ENCODE measurements around the gene CRADD.

Gene CRADD

DNA sequence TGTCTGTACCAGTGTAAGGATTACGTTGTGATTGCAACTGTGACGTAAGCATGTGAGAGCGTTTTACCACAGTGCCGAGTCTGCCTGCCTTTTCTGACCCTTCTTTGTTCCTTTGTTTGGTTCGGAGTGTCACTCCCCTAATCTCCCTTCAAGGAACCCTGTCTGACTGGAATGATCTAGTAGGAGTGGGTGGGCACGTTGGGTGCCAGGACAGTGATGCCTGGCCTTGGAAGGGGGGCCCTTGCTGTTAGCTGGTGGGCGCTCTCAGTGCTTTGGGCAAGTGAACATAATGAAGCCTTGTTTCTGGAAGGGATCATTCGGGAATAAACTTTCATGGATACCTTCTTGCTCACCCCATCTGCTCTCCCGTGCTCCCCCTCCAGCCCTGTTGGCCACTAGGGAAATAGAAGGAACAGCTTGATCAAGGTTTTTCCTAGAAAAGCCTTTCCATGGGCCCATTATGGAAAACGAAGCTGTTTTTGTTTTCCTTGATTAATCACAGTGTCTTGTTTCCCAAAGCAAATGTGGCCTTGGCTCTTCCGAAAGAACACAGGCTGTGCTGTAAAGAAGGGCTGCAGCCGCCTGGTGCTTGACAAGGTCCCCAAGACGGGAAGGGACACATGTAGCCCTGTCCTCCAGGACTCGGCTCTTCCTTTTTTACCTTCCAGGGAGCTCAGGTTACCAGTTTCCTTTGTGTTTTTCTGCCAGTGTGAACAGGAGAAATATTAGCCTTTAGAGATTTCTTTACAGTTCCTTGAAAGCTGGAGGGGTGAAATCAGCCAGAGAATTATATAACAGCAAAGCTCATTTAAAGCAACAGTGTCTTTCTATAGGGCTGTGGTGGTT is 215.5 kb downstream of the CRADD start:
- DNase-seq (ENCODE audit: insufficient read length) (no peak), FAIRE-seq (no peak)
- TF ChIP-seq POLR2AphosphoS5 (IDR thresholded peaks at IDR 0.05; ENCODE audit: low read depth, low read length): no peak

DNA sequence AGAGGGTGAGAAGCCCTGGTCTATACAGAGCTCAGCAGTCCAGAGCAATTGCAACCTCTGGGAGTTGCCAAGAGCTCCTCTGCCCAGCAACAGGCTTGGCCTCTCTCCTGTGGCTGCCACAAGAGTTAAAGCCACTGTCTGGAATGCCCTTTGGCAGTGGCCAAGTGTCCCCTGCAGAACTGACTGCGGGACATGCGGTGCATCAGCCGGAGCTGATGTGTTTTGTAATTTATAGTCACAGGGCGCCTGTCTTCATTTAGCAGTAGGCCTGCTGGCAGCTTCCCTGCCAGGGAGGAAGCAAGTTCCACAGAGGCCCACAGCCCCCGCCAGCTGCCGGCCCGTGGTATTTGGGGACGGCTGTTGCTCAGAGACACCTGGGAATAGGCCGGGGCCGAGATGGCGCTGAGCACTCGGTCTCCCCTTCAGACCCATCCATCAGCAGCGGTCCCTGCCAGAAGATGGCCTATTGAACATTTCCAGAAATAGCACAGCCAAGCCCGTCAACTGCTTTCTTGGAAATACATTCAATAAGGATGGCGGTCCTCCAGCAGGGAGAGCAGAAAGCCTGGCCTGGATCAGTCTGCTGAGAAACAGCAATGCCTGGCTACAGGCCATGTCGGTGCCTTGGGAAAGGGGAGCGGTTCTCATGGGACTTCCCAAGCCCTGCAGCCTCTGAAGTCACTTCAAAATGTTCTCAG is 217.4 kb downstream of the CRADD start:
- no peak for FAIRE-seq
- TF ChIP-seq TAF1 (IDR thresholded peaks at IDR 0.05; ENCODE audit: borderline replicate concordance, low read depth, low read length) (no peak), POLR2A (IDR thresholded peaks at IDR 0.05; ENCODE audit: low read depth, low read length) (no peak), POLR2AphosphoS5 (IDR thresholded peaks at IDR 0.05; ENCODE audit: low read depth, low read length) (no peak)
- no peak for DNase-seq (ENCODE audit: insufficient read length)

DNA sequence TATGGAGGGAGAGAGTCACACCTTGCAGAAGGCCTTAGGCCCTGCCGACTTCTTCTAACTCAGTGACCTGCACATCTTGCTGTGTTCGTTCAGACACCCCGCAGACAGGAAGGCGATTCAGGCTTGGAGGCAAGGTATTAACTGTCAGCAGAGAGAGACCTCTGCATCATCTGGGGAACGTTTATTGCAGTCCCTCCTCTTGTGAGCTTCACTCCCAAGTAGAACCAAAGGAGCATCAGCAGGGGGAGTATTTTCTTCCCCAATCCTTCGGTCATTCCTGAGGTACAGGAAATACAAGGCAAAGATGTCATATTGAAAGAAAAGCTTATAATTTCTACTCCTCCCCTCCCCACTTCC is 217.9 kb downstream of the CRADD start:
- FAIRE-seq (no peak), DNase-seq (ENCODE audit: insufficient read length) (no peak)
- no peak for TF ChIP-seq TAF1 (IDR thresholded peaks at IDR 0.05; ENCODE audit: borderline replicate concordance, low read depth, low read length)
- no peak for TF ChIP-seq POLR2A (IDR thresholded peaks at IDR 0.05; ENCODE audit: low read depth, low read length)

DNA sequence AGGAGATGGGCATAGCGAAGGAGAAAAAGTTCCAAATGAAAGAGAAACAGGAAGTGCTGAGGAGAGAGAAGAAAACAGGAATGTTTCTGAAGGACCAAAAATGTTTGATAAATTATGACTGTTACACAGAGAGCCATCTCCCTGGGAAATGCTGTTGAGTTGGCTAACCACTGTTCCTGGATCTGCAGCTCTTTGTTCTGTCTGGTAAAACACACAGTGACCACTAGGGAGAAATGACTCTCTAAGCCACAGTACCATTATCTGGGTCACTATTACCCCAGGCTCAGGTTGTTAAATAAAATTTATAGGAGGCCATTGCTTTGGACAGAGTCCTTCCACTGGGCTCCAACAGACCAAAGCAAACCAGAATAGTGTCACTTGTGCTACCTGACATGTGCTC is 219.3 kb downstream of the CRADD start:
- TF ChIP-seq POLR2AphosphoS5 (IDR thresholded peaks at IDR 0.05; ENCODE audit: low read depth, low read length): no peak
- TF ChIP-seq TAF1 (IDR thresholded peaks at IDR 0.05; ENCODE audit: borderline replicate concordance, low read depth, low read length): no peak
- TF ChIP-seq POLR2A (IDR thresholded peaks at IDR 0.05; ENCODE audit: low read depth, low read length): no peak
- DNase-seq (ENCODE audit: insufficient read length): no peak
- FAIRE-seq: no peak

DNA sequence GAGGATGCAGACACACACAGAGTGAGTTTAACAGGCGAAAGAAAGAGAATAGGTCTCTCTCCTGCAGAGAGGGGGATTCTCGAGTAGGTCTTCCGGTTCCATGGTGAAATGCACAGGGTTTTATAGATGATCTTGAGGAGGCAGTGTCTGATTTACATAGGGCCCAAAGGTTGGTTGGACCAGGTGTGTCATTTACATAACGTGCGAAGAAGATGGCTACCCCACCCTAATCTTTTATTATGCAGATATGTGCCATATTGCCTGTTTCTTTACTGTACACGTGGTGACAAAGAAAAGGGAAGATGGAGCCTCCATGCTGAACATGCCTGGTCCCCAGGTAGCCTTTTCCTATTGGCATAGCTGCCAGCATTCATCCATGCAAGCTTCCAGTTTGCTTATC is 219.8 kb downstream of the CRADD start:
- TF ChIP-seq TAF1 (IDR thresholded peaks at IDR 0.05; ENCODE audit: borderline replicate concordance, low read depth, low read length) (no peak), POLR2A (IDR thresholded peaks at IDR 0.05; ENCODE audit: low read depth, low read length) (no peak), POLR2AphosphoS5 (IDR thresholded peaks at IDR 0.05; ENCODE audit: low read depth, low read length) (no peak)
- FAIRE-seq (no peak), DNase-seq (ENCODE audit: insufficient read length) (no peak)

DNA sequence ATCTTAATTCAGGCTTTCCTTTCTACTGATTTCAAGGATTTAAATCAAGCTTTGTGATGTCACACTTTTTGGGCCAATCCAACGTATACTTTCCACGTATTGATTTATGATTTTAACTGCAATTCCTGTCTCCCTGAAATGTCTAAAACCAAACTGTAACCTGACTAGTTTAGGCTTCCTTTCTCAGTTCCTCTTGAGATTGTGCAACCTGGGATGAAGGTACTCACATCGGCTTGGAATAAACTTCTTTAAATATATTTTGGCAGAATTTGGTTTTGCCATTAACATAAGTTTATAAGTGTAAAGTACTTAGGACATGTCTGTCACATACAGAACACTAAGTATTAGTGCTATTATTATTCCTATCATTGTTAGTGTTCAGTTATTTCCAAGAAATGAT is 224.6 kb downstream of the CRADD start:
- TF ChIP-seq TAF1 (IDR thresholded peaks at IDR 0.05; ENCODE audit: borderline replicate concordance, low read depth, low read length) (no peak), POLR2A (IDR thresholded peaks at IDR 0.05; ENCODE audit: low read depth, low read length) (no peak), POLR2AphosphoS5 (IDR thresholded peaks at IDR 0.05; ENCODE audit: low read depth, low read length) (no peak)
- DNase-seq (ENCODE audit: insufficient read length) (no peak), FAIRE-seq (no peak)

DNA sequence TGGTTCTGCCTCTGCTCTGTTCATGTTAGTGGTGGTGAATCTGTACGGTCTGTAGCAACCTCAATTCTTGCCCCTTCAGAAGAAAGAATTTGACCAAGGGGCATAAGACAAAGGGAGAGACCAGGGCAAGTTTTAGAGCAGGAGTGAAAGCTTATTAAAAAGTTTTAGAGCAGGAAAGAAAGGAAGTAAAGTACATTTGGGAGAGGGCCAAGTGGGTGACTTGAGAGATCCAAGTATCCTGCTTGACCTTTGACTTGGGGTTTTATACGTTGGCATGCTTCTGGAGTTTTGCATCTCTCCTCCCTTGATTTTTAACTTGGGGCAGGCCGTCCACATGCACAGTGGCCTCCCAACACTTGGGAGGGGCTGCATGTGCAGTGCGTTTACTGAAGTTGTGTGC is 225.0 kb downstream of the CRADD start:
- FAIRE-seq (no peak), DNase-seq (ENCODE audit: insufficient read length) (no peak)
- TF ChIP-seq TAF1 (IDR thresholded peaks at IDR 0.05; ENCODE audit: borderline replicate concordance, low read depth, low read length) (no peak), POLR2A (IDR thresholded peaks at IDR 0.05; ENCODE audit: low read depth, low read length) (no peak), POLR2AphosphoS5 (IDR thresholded peaks at IDR 0.05; ENCODE audit: low read depth, low read length) (no peak)

DNA sequence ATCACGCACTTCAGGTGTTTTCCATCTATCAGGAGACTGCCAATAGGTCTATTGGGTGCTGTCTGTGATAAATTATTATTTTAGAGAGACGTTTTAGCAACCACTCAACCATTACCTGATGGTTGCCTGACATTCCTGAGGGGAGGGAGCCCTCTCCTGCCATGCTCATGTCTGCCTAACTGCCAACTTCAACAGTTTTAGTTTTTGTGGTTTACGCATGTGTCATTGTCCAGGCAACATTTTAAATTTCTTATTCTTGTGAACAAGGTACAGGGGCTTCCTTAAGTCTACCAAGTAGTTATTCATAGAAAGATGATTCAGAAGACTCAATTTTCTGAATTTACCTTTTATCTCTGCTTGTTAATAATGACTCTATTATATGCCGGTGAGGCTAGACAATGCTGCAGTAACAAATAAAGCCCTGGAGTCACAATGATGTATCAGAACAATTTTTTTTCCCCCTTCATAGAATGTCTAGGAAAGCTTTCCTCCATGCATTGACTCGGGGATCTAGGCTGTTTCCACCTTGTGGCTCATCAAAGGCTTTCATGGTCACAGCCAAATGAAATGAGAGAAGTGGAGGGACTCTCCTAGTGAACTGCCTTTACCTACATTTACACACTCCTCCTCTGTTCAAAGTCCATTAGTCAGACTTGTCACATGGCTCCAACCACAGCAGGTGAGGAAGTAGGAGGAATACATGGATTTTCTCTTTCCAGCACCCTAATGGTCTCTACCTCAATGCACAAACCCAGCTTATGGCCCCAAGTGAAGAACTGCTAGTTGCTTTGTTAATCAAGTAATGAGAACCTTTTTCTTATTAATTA is 225.8 kb downstream of the CRADD start:
- FAIRE-seq (no peak), DNase-seq (ENCODE audit: insufficient read length) (no peak)
- no peak for TF ChIP-seq POLR2AphosphoS5 (IDR thresholded peaks at IDR 0.05; ENCODE audit: low read depth, low read length)
- no peak for TF ChIP-seq POLR2A (IDR thresholded peaks at IDR 0.05; ENCODE audit: low read depth, low read length)
- no peak for TF ChIP-seq TAF1 (IDR thresholded peaks at IDR 0.05; ENCODE audit: borderline replicate concordance, low read depth, low read length)

DNA sequence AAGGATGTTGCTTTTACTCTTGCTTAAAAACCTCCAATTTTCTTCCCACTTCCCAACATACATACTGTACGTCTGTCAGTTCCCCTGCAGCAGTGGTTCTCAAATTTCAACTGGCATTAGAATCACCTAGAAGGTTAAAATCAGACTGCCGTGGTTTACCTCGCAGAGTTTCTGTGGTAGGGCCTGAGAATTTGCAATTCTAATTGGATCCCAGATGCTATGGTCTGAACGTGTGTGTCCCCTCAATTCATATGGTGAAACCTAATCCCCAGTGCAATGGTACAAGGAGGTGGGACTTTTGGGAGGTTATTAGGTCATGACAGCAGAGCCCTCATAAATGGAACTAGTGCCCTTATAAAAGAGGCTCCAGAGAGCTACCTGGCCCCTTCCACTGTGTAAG is 226.9 kb downstream of the CRADD start:
- no peak for DNase-seq (ENCODE audit: insufficient read length)
- FAIRE-seq: no peak
- TF ChIP-seq POLR2A (IDR thresholded peaks at IDR 0.05; ENCODE audit: low read depth, low read length): no peak
- no peak for TF ChIP-seq TAF1 (IDR thresholded peaks at IDR 0.05; ENCODE audit: borderline replicate concordance, low read depth, low read length)
- no peak for TF ChIP-seq POLR2AphosphoS5 (IDR thresholded peaks at IDR 0.05; ENCODE audit: low read depth, low read length)

DNA sequence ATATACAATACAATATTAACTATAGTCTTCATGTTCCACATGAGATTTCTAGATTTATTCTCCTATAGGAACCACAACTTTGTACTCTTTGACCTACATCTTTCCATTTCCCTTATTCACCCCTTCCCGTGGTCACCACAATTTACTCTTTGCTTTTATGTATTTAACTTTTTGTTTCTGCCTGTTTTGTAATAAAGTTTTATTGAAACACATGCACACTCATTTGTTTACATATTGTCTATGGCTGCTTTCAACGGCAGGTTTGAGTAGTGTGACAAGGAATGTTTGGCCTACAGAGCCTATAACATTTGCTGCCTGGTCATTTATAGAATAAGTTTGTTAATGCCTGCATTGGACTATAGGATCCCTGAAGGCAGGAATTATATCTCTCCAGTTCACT is 231.1 kb downstream of the CRADD start:
- TF ChIP-seq POLR2AphosphoS5 (IDR thresholded peaks at IDR 0.05; ENCODE audit: low read depth, low read length) (no peak), POLR2A (IDR thresholded peaks at IDR 0.05; ENCODE audit: low read depth, low read length) (no peak), TAF1 (IDR thresholded peaks at IDR 0.05; ENCODE audit: borderline replicate concordance, low read depth, low read length) (no peak)
- FAIRE-seq (no peak), DNase-seq (ENCODE audit: insufficient read length) (no peak)

DNA sequence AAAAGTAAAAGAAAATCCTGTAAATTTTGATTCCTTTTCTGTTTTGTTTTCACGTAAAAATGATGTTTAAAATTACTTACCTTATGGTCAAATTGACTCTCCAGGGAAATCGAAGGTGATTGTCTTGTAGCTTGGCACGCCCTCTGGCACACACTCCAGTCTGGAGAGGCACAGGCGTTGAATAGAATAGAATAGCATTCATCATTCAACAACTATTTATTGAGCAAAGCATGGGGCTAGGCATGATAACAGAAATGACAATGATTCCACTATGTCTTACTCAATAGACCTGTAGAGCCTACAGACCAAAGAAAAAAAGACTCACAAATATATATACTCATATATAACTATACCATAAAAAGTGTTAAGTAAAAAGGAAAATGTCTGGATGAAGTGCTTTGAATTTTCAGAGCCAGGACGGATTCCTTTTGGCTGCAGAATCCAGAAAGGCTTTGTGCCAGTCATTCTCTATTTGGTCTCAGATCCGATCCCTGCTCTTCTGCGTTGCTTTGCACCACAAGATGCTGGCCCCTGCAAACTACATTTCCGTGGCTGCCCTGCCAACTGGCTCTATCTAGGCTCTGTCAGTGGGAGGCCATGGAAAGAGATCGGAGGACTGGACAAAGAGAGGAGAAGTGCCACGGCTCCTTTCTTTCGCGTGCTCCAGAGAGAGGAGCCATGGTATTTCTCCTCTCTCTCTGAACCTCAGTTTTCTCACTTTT is 231.8 kb downstream of the CRADD start:
- DNase-seq (ENCODE audit: insufficient read length) (no peak), FAIRE-seq (no peak)
- no peak for TF ChIP-seq POLR2A (IDR thresholded peaks at IDR 0.05; ENCODE audit: low read depth, low read length)
- TF ChIP-seq TAF1 (IDR thresholded peaks at IDR 0.05; ENCODE audit: borderline replicate concordance, low read depth, low read length): no peak
- TF ChIP-seq POLR2AphosphoS5 (IDR thresholded peaks at IDR 0.05; ENCODE audit: low read depth, low read length): no peak

Measured in GM12892 (cell line).